HEK293 (cell line): ENCODE measurements around the gene TMPRSS6.

Experiments used
- CTCF ChIA-PET: fragments of 350-600 bp; formaldehyde crosslinking; extraction: SDS; loops from one replicate; lab custom pipeline; 2021; ENCODE audit warnings: antibody characterized with exemption; lab: Yijun Ruan, JAX
- POLR2A ChIA-PET: fragments of 300-600 bp; formaldehyde crosslinking; extraction: SDS; loops from one replicate; lab custom pipeline; 2020; ENCODE audit warnings: antibody characterized with exemption, inconsistent platforms; lab: Yijun Ruan, JAX
- H3K27ac ChIP-seq: fragments of 200-500 bp; sonication (Bioruptor generic); 2 replicates; pipeline ENCODE4 v1.5.1; 2014; ENCODE audit warnings: low read depth, low read length, control low read depth, inconsistent platforms; ENCODE audit errors: extremely low read depth
- H3K36me3 ChIP-seq, 2 experiments: fragments of 200-500 bp in 1 of 2; sonication (Bioruptor generic) in 1 of 2; 1 replicate in 1 of 2; 2 replicates in 1 of 2; pipeline ENCODE4 v1.5.1; 2014 to 2017; ENCODE audit warnings: inconsistent platforms in 2 of 2, low read length in 2 of 2; ENCODE audit not compliant: control insufficient read depth in 2 of 2, insufficient read depth in 1 of 2
- H3K4me1 ChIP-seq: fragments of 200-500 bp; sonication (Bioruptor generic); 2 replicates; pipeline ENCODE4 v1.5.1; 2014; ENCODE audit warnings: mild to moderate bottlenecking, low read length, inconsistent platforms; ENCODE audit not compliant: control insufficient read depth, insufficient read depth
- H3K4me3 ChIP-seq: 2 replicates; pipeline ENCODE4 v1.5.1; 2011; ENCODE audit warnings: low read depth, mild to moderate bottlenecking, control low read depth, low read length, moderate library complexity
- H3K9me3 ChIP-seq: fragments of 200-500 bp; sonication (Bioruptor generic); 2 replicates; pipeline ENCODE4 v1.5.1; 2014; ENCODE audit warnings: low read depth, low read length, inconsistent platforms; ENCODE audit not compliant: control insufficient read depth, insufficient read depth
- EGR2 ChIP-seq: fragments of 450-650 bp; formaldehyde crosslinking; IDR thresholded peaks from 2 replicates; pipeline ENCODE4 v1.5.1; 2016; ENCODE audit warnings: low read depth, missing biosample characterization, missing genetic modification characterization
- SP3 ChIP-seq: fragments of 450-650 bp; formaldehyde crosslinking; IDR thresholded peaks from 2 replicates; pipeline ENCODE4 v1.5.1; 2016; ENCODE audit warnings: missing biosample characterization, missing genetic modification characterization
- ZFHX2 ChIP-seq: fragments of 450-650 bp; formaldehyde crosslinking; conservative IDR thresholded peaks from 2 replicates; pipeline ENCODE4 v1.5.1; 2016; ENCODE audit warnings: missing biosample characterization, missing genetic modification characterization
- ZNF10 ChIP-seq: fragments of 450-650 bp; formaldehyde crosslinking; IDR thresholded peaks from 2 replicates; pipeline ENCODE4 v1.5.1; 2017; ENCODE audit warnings: missing biosample characterization, missing genetic modification characterization
- ZNF140 ChIP-seq: fragments of 450-650 bp; formaldehyde crosslinking; IDR thresholded peaks from 2 replicates; pipeline ENCODE4 v1.5.1; 2016; ENCODE audit warnings: missing biosample characterization, missing genetic modification characterization
- ZNF146 ChIP-seq: fragments of 450-650 bp; formaldehyde crosslinking; IDR thresholded peaks from 2 replicates; pipeline ENCODE4 v1.5.1; 2016; ENCODE audit warnings: missing biosample characterization, missing genetic modification characterization
- ZNF155 ChIP-seq: fragments of 450-650 bp; formaldehyde crosslinking; IDR thresholded peaks from 2 replicates; pipeline ENCODE4 v1.5.1; 2016; ENCODE audit warnings: missing biosample characterization, missing genetic modification characterization
- ZNF157 ChIP-seq: fragments of 450-650 bp; formaldehyde crosslinking; IDR thresholded peaks from 2 replicates; pipeline ENCODE4 v1.5.1; 2016; ENCODE audit warnings: missing biosample characterization, missing genetic modification characterization
- ZNF169 ChIP-seq: fragments of 450-650 bp; formaldehyde crosslinking; IDR thresholded peaks from 2 replicates; pipeline ENCODE4 v1.5.1; 2016; ENCODE audit warnings: missing biosample characterization, missing genetic modification characterization
- ZNF248 ChIP-seq: fragments of 450-650 bp; formaldehyde crosslinking; IDR thresholded peaks from 2 replicates; pipeline ENCODE4 v1.5.1; 2017; ENCODE audit warnings: missing biosample characterization, missing genetic modification characterization
- ZNF354C ChIP-seq: fragments of 450-650 bp; formaldehyde crosslinking; IDR thresholded peaks from 2 replicates; pipeline ENCODE4 v1.5.1; 2016; ENCODE audit warnings: missing biosample characterization, missing genetic modification characterization, low read depth, borderline replicate concordance
- ZNF433 ChIP-seq: fragments of 450-650 bp; formaldehyde crosslinking; IDR thresholded peaks from 2 replicates; pipeline ENCODE4 v1.5.1; 2016; ENCODE audit warnings: missing biosample characterization, missing genetic modification characterization, low read depth
- ZNF544 ChIP-seq: fragments of 450-650 bp; formaldehyde crosslinking; IDR thresholded peaks from 2 replicates; pipeline ENCODE4 v1.5.0; 2017; ENCODE audit warnings: missing biosample characterization, missing genetic modification characterization
- ZNF585B ChIP-seq: fragments of 450-650 bp; formaldehyde crosslinking; IDR thresholded peaks from 2 replicates; pipeline ENCODE4 v1.5.1; 2016; ENCODE audit warnings: missing biosample characterization, missing genetic modification characterization
- ZNF610 ChIP-seq: fragments of 450-650 bp; formaldehyde crosslinking; IDR thresholded peaks from 2 replicates; pipeline ENCODE4 v1.5.1; 2016; ENCODE audit warnings: missing biosample characterization, missing genetic modification characterization, borderline replicate concordance
- ZNF623 ChIP-seq: fragments of 450-650 bp; formaldehyde crosslinking; IDR thresholded peaks from 2 replicates; pipeline ENCODE4 v1.5.1; 2016; ENCODE audit warnings: missing biosample characterization, missing genetic modification characterization
- TF ChIP-seq, protein P1 (sequence below): fragments of 450-650 bp; formaldehyde crosslinking; conservative IDR thresholded peaks from 2 replicates; pipeline ENCODE4 v1.5.1; 2016; ENCODE audit warnings: low read depth, missing biosample characterization, missing genetic modification characterization
- TF ChIP-seq, protein P2 (sequence below): fragments of 450-650 bp; formaldehyde crosslinking; IDR thresholded peaks from 2 replicates; pipeline ENCODE4 v1.5.1; 2016; ENCODE audit warnings: missing biosample characterization, missing genetic modification characterization, low read depth

The TMPRSS6 gene

DNA sequence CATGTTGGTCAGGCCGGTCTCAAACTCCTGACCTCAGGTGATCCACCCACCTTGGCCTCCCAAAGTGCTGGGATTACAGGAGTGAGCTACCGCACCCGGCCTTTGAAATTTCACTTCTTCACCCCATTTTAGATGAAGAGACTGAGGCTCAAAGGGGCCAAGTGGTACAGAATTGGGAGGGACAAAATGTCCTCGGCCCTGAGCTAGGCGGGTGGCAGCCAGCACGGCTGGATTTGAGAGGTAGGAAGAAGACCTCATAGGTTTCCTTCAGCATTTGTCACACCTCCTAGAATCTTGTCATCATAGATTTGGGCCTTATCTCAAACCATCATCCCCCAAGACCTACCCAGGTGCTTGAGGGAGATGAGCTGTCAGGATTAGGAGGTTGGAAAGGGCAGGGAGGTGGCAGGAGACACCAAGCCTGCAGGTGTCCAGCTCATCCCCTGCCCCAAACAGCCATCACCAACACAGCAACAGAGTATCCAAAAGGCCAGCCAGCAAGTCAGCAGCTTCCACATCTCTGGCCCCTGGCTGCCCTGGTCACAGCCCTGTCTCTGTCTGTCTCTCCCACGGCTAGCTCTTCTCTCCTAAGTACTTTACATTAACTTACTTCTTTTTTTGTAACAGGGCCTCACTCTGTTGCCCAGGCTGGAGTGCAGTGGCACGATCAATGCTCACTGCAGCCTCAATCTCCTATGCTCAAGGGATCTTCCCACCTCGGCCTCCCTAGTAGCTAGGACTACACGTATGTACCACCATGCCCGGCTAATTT lies 11.2 kb upstream of the TMPRSS6 start (continued):
- no peak for TF ChIP-seq ZNF146 (tag by site-specific recombination)
- no peak for TF ChIP-seq ZNF544 (tag by site-specific recombination)
- no peak for TF ChIP-seq ZNF433 (tag by site-specific recombination)
- no peak for TF ChIP-seq ZNF623 (tag by site-specific recombination)
- TF ChIP-seq ZNF610 (tag by site-specific recombination): no peak
- no peak for TF ChIP-seq ZNF140 (tag by site-specific recombination)

DNA sequence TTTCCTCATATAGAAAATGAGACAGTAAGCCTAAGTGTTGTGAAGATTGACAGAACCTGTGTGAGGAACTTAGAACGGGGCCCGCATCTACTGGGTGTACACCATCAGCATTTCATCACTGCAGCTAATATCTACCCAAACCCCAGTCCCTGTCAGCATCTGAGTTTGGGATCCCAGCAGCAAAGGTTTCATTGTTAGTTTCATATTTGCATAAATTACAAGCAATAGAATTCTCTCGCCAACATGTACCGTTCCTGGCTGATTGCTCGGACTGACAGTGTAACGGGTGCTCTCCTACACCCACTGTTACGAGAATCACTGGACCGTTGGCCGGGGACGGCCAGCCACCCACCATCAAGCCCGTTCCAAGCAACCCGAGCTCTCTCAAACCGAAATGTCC lies 10.4 kb upstream of the TMPRSS6 start:
- H3K27ac ChIP-seq: no peak overlapping the region
- POLR2A ChIA-PET: interaction anchor here (0.6 kb wide), 1 partner anchor 42 kb away, joined by 3 read pairs; no protein-coding TSS in a partner anchor
- H3K36me3 ChIP-seq: no peaks in the 10 kb centered on the region
- H3K9me3 ChIP-seq: no peaks in the 10 kb centered on the region
- H3K4me1 ChIP-seq: no peaks in the 10 kb centered on the region
- no peak for TF ChIP-seq ZNF544 (tag by site-specific recombination)
- TF ChIP-seq ZNF157 (tag by site-specific recombination): no peak
- TF ChIP-seq ZNF248: no peak
- no peak for TF ChIP-seq ZNF10 (tag by site-specific recombination)
- TF ChIP-seq ZNF169 (tag by site-specific recombination): no peak
- TF ChIP-seq, protein P1, sequence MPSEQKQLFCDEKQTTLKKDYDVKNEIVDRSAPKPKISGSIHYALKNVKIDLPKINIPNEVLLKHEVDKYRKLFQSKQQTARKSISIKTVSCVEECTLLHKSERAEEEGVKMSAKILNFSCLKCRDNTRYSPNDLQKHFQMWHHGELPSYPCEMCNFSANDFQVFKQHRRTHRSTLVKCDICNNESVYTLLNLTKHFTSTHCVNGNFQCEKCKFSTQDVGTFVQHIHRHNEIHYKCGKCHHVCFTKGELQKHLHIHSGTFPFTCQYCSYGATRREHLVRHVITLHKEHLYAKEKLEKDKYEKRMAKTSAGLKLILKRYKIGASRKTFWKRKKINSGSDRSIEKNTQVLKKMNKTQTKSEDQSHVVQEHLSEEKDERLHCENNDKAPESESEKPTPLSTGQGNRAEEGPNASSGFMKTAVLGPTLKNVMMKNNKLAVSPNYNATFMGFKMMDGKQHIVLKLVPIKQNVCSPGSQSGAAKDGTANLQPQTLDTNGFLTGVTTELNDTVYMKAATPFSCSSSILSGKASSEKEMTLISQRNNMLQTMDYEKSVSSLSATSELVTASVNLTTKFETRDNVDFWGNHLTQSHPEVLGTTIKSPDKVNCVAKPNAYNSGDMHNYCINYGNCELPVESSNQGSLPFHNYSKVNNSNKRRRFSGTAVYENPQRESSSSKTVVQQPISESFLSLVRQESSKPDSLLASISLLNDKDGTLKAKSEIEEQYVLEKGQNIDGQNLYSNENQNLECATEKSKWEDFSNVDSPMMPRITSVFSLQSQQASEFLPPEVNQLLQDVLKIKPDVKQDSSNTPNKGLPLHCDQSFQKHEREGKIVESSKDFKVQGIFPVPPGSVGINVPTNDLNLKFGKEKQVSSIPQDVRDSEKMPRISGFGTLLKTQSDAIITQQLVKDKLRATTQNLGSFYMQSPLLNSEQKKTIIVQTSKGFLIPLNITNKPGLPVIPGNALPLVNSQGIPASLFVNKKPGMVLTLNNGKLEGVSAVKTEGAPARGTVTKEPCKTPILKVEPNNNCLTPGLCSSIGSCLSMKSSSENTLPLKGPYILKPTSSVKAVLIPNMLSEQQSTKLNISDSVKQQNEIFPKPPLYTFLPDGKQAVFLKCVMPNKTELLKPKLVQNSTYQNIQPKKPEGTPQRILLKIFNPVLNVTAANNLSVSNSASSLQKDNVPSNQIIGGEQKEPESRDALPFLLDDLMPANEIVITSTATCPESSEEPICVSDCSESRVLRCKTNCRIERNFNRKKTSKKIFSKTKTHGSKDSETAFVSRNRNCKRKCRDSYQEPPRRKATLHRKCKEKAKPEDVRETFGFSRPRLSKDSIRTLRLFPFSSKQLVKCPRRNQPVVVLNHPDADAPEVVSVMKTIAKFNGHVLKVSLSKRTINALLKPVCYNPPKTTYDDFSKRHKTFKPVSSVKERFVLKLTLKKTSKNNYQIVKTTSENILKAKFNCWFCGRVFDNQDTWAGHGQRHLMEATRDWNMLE: no peak
- no peak for TF ChIP-seq ZNF155 (tag by site-specific recombination)
- TF ChIP-seq, protein P2, sequence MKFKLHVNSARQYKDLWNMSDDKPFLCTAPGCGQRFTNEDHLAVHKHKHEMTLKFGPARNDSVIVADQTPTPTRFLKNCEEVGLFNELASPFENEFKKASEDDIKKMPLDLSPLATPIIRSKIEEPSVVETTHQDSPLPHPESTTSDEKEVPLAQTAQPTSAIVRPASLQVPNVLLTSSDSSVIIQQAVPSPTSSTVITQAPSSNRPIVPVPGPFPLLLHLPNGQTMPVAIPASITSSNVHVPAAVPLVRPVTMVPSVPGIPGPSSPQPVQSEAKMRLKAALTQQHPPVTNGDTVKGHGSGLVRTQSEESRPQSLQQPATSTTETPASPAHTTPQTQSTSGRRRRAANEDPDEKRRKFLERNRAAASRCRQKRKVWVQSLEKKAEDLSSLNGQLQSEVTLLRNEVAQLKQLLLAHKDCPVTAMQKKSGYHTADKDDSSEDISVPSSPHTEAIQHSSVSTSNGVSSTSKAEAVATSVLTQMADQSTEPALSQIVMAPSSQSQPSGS: no peak
- TF ChIP-seq ZNF354C (tag by site-specific recombination): no peak
- TF ChIP-seq ZNF585B: no peak
- CTCF ChIA-PET: interaction anchor here (1.1 kb wide), 1 partner anchor 86 kb away, joined by 5 read pairs; no protein-coding TSS in a partner anchor
- no peak overlapping the region for H3K4me3 ChIP-seq

DNA sequence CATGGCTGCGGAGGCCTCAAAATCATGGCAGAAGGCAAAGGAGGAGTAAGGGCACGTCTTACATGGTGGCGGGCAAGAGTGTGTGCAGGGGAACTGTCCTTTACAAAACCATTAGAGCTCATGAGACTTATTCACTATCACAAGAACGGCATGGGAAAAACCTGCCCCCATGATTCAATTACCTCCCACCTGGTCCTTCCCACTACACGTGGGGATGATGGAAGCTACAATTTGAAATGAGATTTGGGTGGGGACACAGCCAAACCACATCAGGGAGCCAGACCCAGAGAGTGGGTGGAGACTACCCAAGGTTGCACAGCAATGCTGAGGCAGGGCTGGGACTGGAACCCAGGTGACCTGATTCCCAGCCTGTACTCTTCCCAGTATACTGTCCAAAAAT lies 8.6 kb upstream of the TMPRSS6 start:
- POLR2A ChIA-PET: no interaction called here
- CTCF ChIA-PET: interaction anchor here (1.9 kb wide), 1 partner anchor 41 kb away, joined by 5 read pairs; no protein-coding TSS in a partner anchor
- Histone ChIP-seq H3K9me3 (no peaks in the 10 kb centered on the region), H3K36me3 (no peaks in the 10 kb centered on the region), H3K4me1 (no peaks in the 10 kb centered on the region), H3K4me3 (no peak overlapping the region), H3K27ac (no peak overlapping the region)
- TF ChIP-seq ZFHX2 (tag by site-specific recombination) (peak; percentile 64), SP3 (no peak), EGR2 (tag by site-specific recombination) (peak; percentile 77), ZNF146 (tag by site-specific recombination) (no peak)
